Adipose tissue (tissue), 3 donors: Measurements from ENCODE around the gene KCNH1. TPM values are rescaled to one million over a fixed set of nuclear protein-coding genes. Genes with fewer than 3 reads are reported as not detected.
"Not testable (repeated sequence)": the region's sequence is repeated elsewhere in the genome, so short reads cannot be mapped to it uniquely, and the experiment has no call there.

Source experiments
- H3K27ac ChIP-seq: one replicate; pipeline ENCODE4 v1.5.1; 2013; ENCODE audit warnings: low read depth, low read length
- WGBS, 3 donors: extraction: QIAGEN DNeasy Blood & Tissue Kit; methylation state at CpG; one replicate each; pipeline ENCODE4 v1.1.7; 2013; 5-methylcytosine and 5-hydroxymethylcytosine counted together
- polyA plus RNA-seq, 3 donors: library from polyadenylated mRNA; stranded (reverse); fragments of 200-250 nt; gene quantifications; one replicate each; pipeline ENCODE4 v1.2.3, GENCODE V29; 2013
- donor health status: healthy with polysubstance abuse.
- donor health status: Bipolar disorder and iron deficiency.
- donor health status: healthy.

KCNH1 gene
- polyA plus RNA-seq, 3 donors: 0.08 to 0.15 TPM; not detected in 1

DNA sequence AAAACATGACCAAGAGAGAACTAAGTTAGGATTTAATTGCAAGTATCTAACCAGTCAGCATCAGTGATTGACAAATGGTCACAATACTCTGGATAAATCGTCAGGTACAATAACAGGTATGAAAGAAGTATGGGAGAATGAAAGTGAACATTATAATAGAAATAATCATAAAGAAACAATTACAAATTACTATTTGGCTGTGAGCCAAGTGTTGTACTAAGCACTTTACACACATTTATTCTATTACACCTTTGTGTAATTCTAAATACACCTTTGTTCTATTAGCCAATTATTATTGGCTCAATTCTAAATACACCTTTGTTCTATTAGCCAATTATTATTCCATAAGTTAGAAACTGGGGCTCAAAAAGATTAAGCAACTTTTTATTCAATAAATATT lies 114.7 kb downstream of the KCNH1 start:
- 15 to 80% (median 62%) methylated on average over 1 of the region's 1 CpG for WGBS, 3 donors
- no peak overlapping the region for H3K27ac ChIP-seq

DNA sequence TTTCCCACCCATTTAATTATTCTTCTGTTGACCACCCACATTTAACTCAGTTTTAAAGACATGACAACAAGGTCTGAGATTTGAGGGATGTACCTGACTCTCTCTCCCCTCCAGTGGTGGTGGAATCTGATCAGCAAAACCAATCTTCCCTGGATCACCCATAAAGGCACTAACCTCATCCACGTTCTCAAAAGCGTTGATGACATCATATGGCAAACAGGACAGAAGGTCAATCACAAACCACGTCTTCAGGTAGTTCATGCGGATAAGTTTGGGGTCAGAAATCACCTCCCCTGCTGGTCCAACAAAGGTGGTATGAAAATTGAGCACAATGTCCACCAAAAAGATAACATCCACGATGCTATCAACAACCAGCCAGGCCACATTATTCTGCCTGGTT lies 115.3 kb downstream of the KCNH1 start:
- H3K27ac ChIP-seq: no peak overlapping the region
- 78 to 87% (median 81%) methylated on average over 5 of the region's 5 CpGs for WGBS, 3 donors

DNA sequence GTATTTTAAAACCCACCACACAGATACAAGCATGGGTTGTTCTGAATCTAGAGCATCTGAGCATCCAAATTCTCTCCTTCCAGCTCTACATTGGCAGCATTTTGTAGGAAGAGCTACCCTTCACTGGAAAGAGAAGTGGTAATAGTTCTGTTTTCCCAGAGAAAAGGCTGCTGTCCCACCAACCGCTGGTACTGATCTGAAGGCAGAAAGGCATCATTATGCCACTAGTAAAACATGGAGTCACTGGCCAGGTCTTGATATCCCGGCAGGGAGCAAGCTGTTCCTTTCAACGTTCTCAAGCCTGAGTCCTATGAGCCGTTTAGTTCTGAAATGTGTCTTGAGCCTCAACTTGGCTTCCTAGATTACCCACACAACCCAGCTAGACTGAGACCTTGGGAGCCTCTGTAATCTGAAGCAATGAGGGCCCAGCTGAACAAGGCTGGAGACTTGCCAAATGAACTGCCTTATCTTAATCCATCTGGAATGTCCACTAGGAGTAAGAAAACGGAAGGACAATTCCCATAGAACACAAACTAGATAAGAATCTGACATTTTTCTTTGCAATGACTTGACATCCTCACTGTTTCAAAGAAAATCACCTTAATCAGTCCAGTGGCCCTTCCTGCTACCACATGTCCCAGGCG lies 116.8 kb downstream of the KCNH1 start:
- H3K27ac ChIP-seq: no peak overlapping the region
- whole genome bisulfite sequencing, 3 donors: 54 to 68% (median 62%) methylated on average over 6 of the region's 6 CpGs

DNA sequence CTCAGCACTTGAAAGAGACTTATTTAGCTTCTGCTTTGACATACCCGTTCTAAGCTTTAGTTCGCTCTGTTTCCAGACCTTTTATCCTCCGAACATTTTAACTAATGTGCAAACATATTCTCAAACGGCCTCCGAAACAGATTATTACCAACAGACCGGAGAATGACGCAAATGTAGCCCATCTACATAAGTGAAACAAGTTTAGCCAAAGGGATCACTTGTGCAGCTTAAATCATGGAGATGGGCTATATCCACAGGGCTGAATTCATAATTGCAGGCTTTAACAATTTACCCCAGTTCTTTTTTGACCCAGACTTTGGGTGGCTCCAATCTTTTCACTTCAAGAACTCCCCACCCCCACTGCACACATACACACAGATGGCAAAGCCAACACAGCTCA lies 119.7 kb downstream of the KCNH1 start:
- WGBS, 3 donors: 62 to 80% (median 75%) methylated on average over 7 of the region's 7 CpGs
- H3K27ac ChIP-seq: no peak overlapping the region

DNA sequence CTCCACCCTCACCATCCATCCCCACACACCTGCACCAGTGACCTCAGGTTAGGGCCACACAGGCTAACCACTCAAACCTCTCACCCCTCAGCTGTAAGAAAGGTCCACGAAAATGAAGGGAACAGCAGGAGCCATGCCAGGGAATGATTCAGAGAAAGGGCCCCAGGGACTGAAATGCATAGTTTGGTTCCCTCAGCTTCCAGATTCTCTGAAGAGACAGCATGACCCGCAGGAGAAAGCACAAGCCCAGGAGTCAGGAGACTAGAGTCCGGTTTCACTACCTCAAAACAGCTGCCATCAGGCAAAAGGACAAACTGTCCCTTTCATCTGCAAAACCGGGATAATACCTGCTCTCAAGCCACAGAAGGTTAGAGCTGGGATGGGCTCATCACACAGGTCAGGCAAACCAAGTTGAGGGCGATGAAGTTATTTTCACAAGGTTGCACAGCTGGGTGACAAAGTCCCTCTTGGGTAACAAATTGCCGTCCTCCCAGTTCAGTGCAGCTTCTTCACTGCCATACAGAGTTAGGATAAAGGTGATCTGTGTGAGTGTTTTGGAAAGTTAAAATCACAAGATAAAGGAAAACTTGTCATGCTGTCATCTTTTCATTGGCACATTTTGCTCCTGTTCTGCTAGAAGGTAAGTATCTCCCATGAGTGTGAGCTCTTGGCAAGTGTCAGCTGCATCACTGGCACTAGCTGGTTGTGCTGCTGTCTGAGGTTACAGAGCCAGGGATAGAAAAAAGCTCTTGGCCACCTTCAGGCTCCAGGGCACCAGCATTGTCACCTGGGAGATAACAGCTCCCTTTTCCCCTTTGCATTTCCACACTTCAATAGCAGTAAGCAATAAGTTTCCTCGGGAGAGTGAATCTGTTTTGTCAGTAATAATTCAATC lies 120.4 kb downstream of the KCNH1 start:
- no peak overlapping the region for H3K27ac ChIP-seq
- WGBS, 3 donors: 52 to 65% (median 65%) methylated on average over 7 of the region's 7 CpGs

DNA sequence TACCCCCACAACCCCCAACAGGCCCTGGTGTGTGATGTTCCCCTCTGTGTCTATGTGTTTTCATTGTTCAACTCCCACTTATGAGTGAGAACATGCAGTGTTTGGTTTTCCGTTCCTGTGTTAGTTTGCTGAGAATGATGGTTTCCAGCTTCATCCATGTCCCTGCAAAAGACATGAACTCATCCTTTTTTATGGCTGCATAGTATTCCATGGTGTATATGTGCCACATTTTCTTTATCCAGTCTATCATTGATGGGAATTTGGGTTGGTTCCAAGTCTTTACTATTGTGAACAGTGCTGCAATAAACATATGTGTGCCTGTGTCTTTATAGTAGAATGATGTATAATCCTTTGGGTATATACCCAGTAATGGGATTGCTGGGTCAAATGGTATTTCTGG lies 122.8 kb downstream of the KCNH1 start:
- WGBS, 3 donors: 71 to 100% (median 88%) methylated on average over 1 of the region's 1 CpG

DNA sequence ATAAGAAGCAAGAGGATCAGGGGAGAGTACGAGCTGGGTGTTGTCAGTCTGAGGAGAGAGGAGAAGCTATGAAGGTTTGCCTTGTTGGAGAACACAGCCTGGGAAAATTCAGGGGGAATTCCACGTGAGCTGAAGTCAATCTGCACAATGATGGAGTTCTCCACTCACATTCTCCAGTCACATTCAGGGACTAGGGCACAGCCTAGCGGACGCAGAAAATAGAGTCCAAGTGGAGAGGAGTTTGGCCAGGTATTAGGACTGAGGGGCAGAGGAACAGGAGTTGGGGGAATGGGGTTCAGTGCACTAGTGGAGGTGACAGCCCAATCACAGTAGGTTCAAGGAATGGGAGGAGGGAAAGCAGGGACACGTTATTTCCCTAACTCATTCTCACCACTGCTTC lies 124.0 kb downstream of the KCNH1 start:
- WGBS, 3 donors: 53 to 74% (median 73%) methylated on average over 5 of the region's 5 CpGs
- no peak overlapping the region for H3K27ac ChIP-seq

More for the DNA sequence above, 122.8 kb downstream of the KCNH1 start:
- H3K27ac ChIP-seq: not testable (repeated sequence)

DNA sequence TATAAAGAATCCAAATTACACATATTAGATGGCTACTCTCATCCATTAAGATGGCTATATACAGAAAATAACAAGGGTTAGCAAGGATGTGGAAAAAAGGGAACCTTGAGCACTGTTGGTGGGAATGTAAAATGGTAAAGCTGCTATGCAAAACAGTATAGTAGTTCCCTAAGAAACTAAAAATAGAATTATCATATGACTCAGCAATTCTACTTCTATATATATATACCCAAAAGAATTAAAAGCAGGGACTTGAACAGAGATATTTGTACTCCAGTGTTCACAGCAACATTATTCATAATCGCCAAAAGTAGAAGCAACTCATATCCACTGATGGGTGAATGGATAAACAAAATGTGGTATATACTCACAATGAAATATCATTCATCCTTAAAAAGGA lies 126.1 kb downstream of the KCNH1 start:
- no peak overlapping the region for H3K27ac ChIP-seq
- WGBS, 3 donors: 80 to 95% (median 88%) methylated on average over 1 of the region's 1 CpG

DNA sequence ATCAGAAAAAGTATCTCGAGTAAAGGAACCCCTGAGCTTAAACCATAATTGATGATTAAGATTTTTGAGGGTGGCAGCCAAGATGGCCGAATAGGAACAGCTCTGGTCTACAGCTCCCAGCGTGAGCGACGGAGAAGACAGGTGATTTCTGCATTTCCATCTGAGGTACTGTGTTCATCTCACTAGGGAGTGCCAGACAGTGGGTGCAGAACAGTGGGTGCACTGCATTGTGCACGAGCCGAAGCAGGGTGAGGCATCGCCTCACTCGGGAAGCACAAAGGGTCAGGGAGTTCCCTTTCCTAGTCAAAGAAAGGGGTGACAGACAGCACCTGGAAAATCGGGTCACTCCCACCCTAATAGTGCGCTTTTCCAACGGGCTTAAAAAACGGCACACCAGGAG lies 138.0 kb downstream of the KCNH1 start:
- 91 to 96% (median 91%) methylated on average over 13 of the region's 13 CpGs for WGBS, 3 donors
- not testable (repeated sequence) for H3K27ac ChIP-seq

DNA sequence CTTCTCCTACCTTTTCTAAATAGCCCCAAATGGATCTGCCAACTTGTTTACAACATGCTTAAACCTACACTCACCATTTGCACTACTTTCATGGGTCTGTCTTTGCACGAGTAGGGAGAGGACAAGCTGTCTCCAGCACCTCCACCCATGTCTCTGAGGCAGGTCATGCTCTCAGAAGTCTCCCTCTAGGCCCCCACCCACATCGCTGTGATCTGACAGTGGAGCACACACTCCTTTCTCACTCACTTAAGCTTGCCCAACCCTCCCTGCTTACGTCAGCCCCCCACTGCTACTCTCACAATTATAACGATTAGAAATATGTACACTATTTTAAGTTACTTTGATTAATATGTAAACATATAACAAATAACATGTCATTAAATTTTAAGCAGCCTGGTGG lies 141.1 kb downstream of the KCNH1 start:
- 58 to 65% (median 62%) methylated on average over 4 of the region's 4 CpGs for WGBS, 3 donors
- H3K27ac ChIP-seq: no peak overlapping the region

DNA sequence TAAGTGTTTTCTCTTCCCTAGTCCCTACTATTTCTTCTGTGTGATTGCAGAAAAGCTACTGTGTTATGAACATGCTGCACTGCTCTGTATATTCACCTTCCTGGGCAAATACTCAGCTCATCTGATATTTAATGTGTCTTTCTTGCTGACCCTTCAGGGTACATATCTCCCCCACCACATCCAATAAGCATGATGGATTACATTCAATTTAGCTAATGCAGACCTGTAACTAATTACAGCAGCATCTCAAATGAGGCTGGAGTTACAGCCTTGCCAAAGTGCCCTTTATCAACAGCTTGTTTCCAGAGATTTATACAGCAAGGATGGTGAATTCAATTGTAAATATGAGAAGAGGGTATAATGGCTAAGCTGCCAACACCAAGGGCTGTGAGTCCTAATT lies 144.0 kb downstream of the KCNH1 start:
- H3K27ac ChIP-seq: no peak overlapping the region

DNA sequence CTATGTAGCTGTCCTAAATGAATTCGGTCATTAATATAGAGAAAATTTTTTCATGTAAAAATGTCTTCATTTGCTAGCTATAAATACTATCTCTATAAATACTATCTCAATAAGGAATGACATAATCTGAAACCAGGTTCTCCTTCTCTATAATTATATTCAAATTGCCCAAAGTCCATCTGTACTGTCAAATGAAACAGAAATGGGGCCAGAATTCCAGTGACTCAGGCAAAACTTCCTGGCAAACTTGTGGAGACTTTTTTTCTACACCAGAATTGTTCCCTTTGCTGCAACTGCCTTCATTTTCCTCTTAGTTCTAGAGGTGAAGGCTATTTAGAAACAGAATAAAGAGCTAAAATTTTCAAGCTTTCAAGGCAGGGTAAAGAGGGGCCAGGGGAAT lies 152.5 kb downstream of the KCNH1 start:
- H3K27ac ChIP-seq: no peak overlapping the region
- WGBS, 3 donors: 85 to 89% (median 86%) methylated on average over 1 of the region's 1 CpG

DNA sequence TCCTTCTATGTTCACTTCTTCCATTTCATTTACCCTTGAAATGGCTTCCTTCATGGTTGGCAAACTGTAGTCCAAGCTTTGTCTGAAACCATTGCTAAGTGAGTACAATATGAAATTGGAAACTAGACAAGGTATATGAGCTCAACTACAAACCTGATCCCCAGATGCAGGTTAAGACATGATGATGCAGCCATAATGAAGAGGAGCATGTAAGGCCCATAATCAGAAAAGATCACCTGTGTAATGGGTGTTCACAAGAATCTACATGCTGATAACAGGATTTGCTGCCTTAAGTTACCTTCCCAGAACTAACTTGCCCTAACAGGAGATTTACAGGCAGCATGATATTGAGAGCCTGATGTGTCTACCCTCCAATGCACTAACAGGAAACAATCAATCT lies 153.9 kb downstream of the KCNH1 start:
- H3K27ac ChIP-seq: no peak overlapping the region

DNA sequence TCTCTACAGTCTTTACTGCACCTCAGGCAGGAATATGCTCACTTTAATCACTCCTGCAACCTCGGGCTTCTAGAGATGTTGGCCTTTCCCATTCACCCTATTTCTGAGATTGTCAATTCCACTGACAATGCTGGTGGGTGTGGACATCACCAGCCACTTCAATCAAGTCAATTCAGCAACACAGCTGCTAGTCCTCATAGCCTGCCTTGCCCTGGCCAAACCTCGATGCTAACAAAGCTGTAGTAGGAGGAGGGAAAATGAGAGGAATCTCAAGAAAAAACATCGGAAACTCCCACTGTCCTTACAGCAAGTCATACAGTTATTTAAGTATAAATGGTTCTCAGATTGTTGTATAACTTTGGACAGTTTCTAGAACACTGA lies 155.0 kb downstream of the KCNH1 start:
- H3K27ac ChIP-seq: no peak overlapping the region
- WGBS, 3 donors: 59 to 76% (median 75%) methylated on average over 3 of the region's 3 CpGs

DNA sequence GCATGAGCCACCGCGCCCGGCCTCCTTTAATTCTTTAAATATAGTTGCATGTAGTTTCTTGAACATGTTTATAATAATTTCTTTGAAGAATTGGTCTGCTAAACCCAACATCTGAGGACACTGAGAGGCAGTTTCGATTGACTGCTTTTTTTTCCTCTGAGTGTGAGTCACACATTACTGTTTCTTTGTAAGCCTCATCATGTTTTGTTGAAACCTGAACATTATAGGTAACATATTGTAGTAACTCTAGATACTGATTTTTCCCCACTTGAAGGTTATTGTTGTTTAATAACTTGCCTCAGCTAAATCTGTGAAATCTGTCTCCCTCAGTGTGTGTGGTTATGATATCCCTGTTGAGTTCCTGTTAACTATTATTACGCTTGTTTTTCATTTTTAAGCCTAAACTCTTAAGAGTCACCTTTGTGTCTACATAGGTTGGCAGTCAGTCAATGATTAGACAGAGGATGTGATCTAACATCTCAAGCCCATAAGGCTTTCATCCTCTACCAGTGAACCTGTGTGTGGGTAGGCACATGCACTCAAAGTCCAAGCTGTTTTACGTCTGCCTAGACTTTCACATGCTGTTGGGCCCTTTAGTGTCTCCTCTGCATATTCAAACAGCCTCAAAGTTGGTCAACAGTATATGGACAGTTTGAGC lies 155.5 kb downstream of the KCNH1 start:
- H3K27ac ChIP-seq: no peak overlapping the region
- 71 to 86% (median 84%) methylated on average over 6 of the region's 6 CpGs for WGBS, 3 donors

DNA sequence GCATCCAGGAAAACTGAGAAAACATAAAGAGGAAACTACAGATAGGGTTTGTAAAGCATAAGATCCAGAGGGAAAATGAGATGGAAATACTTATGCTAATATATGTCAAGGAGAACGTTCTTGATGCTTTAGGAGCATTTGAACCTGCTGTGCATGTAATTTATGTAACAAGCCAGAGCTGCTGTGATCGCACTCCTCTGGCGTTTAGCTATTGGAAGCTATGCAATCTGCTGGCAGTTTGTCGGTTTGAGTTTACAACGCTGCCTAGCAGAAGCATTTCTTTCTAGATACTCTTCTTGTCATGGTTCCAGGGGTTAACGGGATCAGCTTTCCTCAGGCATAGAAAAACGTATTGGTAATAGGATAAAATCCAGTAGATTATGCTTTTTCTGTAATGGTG lies 182.7 kb downstream of the KCNH1 start:
- WGBS, 3 donors: 58 to 62% (median 61%) methylated on average over 7 of the region's 7 CpGs
- no peak overlapping the region for H3K27ac ChIP-seq

DNA sequence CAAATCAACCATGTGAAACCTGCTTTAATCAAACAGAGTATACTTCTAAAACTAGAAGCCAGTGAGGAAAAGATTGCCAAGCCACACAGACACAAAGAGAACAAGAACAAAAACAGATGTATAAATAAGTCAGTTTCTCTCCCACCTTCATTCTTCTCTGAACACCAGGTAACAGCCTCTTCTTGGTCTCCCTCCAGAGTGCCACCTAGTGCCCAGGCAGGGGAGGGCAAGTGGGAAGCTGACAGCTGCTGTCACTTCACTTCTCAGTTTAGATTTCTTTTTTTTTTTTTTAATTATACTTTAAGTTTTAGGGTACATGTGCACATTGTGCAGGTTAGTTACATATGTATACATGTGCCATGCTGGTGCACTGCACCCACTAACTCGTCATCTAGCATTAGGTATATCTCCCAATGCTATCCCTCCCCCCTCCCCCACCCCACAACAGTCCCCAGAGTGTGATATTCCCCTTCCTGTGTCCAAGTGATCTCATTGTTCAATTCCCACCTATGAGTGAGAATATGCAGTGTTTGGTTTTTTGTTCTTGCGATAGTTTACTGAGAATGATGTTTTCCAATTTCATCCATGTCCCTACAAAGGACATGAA lies 183.9 kb downstream of the KCNH1 start:
- WGBS, 3 donors: 67 to 100% methylated on average over 1 of the region's 2 CpGs; no CpG with 5 or more reads in 1 of the 3 donors
- H3K27ac ChIP-seq: not testable (repeated sequence)

DNA sequence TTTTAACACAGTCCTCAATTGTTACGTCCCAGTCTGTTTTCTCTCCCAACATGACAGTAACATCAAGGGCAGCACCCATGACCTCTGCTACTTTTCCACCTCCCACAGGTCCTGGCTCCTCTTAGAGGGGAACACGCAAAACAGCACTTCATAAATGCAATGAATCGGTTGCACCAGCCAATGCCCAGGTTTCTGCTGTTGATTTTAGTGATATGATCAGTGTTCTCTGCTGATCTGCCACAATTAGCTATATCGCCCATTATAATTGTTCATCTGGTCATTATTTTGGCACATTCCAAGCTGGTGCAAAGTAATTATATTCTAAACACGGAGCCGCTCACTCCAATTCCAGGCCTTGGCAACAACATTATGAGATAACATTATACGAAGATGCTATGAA lies 184.5 kb downstream of the KCNH1 start:
- no peak overlapping the region for H3K27ac ChIP-seq
- WGBS, 3 donors: 66 to 79% (median 73%) methylated on average over 7 of the region's 7 CpGs

DNA sequence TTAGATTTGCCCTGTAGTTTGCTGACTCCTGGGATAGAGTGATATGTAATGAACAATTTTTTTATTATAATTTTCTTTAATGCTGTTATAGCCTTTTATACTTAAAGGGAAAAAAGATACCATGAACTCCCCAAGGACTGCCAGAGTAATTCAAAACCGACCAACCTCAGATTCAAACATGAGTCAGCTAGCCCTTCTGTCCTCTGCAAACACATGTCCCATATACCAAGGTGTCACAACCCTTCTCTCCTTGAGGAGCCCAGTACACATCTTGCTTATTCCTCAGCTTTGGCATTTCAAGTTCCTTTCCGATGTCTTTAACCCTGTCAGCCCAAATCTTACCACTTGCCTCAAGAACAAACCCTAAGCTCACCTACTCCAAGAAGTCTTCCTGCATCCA lies 184.9 kb downstream of the KCNH1 start:
- no peak overlapping the region for H3K27ac ChIP-seq
- WGBS, 3 donors: 55 to 74% (median 65%) methylated on average over 2 of the region's 2 CpGs
